Fibroblast of lung (primary cell): Measurements from ENCODE around the gene TSNAX. TPM values are rescaled to one million over a fixed set of nuclear protein-coding genes. Genes with fewer than 3 reads are reported as not detected.
A peak's percentile ranks its signal among the peaks of the same experiment; 100 is the strongest.

ENCODE experiments used
- DNase-seq, 2 donors: peaks; one replicate each; pipeline versions ENCODE4 v3.0.0 to v3.0.0-alpha.2; 2010; ENCODE audit warnings: low read depth in 2 of 2
- H2AFZ ChIP-seq: 2 replicates; pipeline ENCODE4 v1.5.1; 2012; ENCODE audit warnings: low read length, control low read depth, inconsistent platforms
- H3K27ac ChIP-seq: 2 replicates; pipeline ENCODE4 v1.5.1; 2011; ENCODE audit warnings: low read length, control low read depth; ENCODE audit not compliant: insufficient read depth
- H3K27me3 ChIP-seq: 2 replicates; pipeline ENCODE4 v1.5.1; 2011; ENCODE audit warnings: mild to moderate bottlenecking, low read length; ENCODE audit not compliant: control insufficient read depth, insufficient read depth
- H3K36me3 ChIP-seq: 2 replicates; pipeline ENCODE4 v1.5.1; 2011; ENCODE audit warnings: low read length; ENCODE audit not compliant: control insufficient read depth, insufficient read depth
- H3K4me1 ChIP-seq: 2 replicates; pipeline ENCODE4 v1.5.1; 2011; ENCODE audit warnings: low read length; ENCODE audit not compliant: control insufficient read depth, insufficient read depth; ENCODE audit errors: extremely low read depth
- H3K4me2 ChIP-seq: 2 replicates; pipeline ENCODE4 v1.5.1; 2011; ENCODE audit warnings: low read length, control low read depth; ENCODE audit not compliant: insufficient read depth; ENCODE audit errors: extremely low read depth
- H3K4me3 ChIP-seq, 4 experiments: fragments of 200-600 bp in 1 of 4; sonication (generic) in 1 of 4; replicated peaks in 1 of 4; 2 replicates each; pipeline ENCODE4 v1.5.1; 2011 to 2016; ENCODE audit warnings: low read length in 4 of 4, low read depth in 3 of 4, mild to moderate bottlenecking in 3 of 4, control low read depth in 2 of 4, inconsistent platforms in 1 of 4, mixed read lengths in 1 of 4; ENCODE audit not compliant: insufficient read depth in 1 of 4; ENCODE audit errors: control extremely low read depth in 1 of 4
- H3K79me2 ChIP-seq: 2 replicates; pipeline ENCODE4 v1.5.1; 2012; ENCODE audit warnings: mild to moderate bottlenecking, low read length, inconsistent platforms; ENCODE audit not compliant: control insufficient read depth, insufficient read depth
- H3K9ac ChIP-seq: 2 replicates; pipeline ENCODE4 v1.5.1; 2011; ENCODE audit warnings: mild to moderate bottlenecking, low read length, control low read depth; ENCODE audit not compliant: insufficient read depth
- H3K9me3 ChIP-seq: 2 replicates; pipeline ENCODE4 v1.5.1; 2012; ENCODE audit warnings: low read depth, low read length; ENCODE audit not compliant: control insufficient read depth, insufficient read depth
- H4K20me1 ChIP-seq: 2 replicates; pipeline ENCODE4 v1.5.1; 2011; ENCODE audit warnings: low read length; ENCODE audit not compliant: control insufficient read depth, insufficient read depth; ENCODE audit errors: extremely low read depth
- EZH2 ChIP-seq: IDR thresholded peaks from 2 replicates; pipeline ENCODE4 v1.5.1; 2012; ENCODE audit warnings: low read length, control low read depth, mild to moderate bottlenecking; ENCODE audit errors: missing control alignments
- polyA plus RNA-seq, 2 donors: library from polyadenylated mRNA; depleted of rRNA in 1 of 2; stranded (reverse) in 1 of 2; unstranded in 1 of 2; fragments of >200 nt; gene quantifications; 2 replicates each; pipeline ENCODE4 v1.2.1, GENCODE V29; 2011 to 2012; ENCODE audit warnings: missing spikeins in 1 of 2
- total RNA-seq: library from RNA; depleted of rRNA; stranded (reverse); fragments of >200 nt; gene quantifications from 2 replicates; pipeline ENCODE4 v1.2.1, GENCODE V29; 2014
- TF ChIP-seq, protein P1 (sequence below), 2 donors: IDR thresholded peaks in 1 of 2; conservative IDR thresholded peaks in 1 of 2; 1 replicate in 1 of 2; 2 replicates in 1 of 2; pipeline ENCODE4 v1.5.1; 2011 to 2012; ENCODE audit warnings: low read length in 2 of 2, control low read depth in 1 of 2, inconsistent platforms in 1 of 2, low read depth in 1 of 2, mild to moderate bottlenecking in 1 of 2

TSNAX gene
- total and polyA plus RNA-seq, 2 donors (not counting 1 experiment from before 2014, with no cell fraction given), result 30.2 to 46.3 TPM

DNA sequence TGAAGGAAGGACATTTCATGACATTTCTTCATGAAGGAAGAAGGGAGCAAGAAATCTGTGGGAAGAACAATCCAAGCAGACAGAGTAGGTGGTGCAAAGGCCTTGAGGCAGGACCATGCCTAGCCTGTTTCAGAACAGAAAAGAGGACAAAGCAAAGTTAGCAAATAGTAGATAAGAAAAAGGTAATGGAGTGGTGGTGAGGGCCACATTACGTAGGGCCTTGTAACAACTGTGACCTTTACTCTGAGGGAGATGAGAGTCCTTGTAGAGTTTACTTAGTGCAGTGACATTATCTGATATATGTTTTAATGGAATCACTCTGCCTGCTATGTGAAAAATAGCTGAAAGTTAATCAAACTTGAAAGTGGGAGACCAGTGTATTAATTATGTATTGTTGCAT lies 6.4 kb upstream of the TSNAX start:
- H3K36me3 ChIP-seq, result no peaks in the 10 kb centered on the region

GRCh38 chr1:231522931-231523642 lies 5.4 kb upstream of the TSNAX start:
- no peaks in the 10 kb centered on the region for H3K27me3 ChIP-seq
- no peak for TF ChIP-seq EZH2
- TF ChIP-seq, protein P1, sequence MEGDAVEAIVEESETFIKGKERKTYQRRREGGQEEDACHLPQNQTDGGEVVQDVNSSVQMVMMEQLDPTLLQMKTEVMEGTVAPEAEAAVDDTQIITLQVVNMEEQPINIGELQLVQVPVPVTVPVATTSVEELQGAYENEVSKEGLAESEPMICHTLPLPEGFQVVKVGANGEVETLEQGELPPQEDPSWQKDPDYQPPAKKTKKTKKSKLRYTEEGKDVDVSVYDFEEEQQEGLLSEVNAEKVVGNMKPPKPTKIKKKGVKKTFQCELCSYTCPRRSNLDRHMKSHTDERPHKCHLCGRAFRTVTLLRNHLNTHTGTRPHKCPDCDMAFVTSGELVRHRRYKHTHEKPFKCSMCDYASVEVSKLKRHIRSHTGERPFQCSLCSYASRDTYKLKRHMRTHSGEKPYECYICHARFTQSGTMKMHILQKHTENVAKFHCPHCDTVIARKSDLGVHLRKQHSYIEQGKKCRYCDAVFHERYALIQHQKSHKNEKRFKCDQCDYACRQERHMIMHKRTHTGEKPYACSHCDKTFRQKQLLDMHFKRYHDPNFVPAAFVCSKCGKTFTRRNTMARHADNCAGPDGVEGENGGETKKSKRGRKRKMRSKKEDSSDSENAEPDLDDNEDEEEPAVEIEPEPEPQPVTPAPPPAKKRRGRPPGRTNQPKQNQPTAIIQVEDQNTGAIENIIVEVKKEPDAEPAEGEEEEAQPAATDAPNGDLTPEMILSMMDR (conservative IDR thresholded peaks at IDR 0.05 in 1 of 2, IDR thresholded peaks at IDR 0.05 in 1 of 2; ENCODE audit: low read depth in 1 of 2, low read length in 2 of 2), result no peak
- H3K9ac ChIP-seq, result no peak overlapping the region
- no peaks in the 10 kb centered on the region for H3K9me3 ChIP-seq
- no peaks in the 10 kb centered on the region for H3K79me2 ChIP-seq
- DNase-seq, result no peak
- peaks cover 3% of the 10 kb centered on the region for H3K4me1 ChIP-seq
- H3K4me2 ChIP-seq, result no peak overlapping the region
- H3K4me3 ChIP-seq, result no peak overlapping the region
- no peak overlapping the region for H3K27ac ChIP-seq
- H4K20me1 ChIP-seq, result no peaks in the 10 kb centered on the region
- no peaks in the 10 kb centered on the region for H3K36me3 ChIP-seq
- H2AFZ ChIP-seq, result no peak overlapping the region

More for the DNA sequence above, 6.4 kb upstream of the TSNAX start:
- H3K79me2 ChIP-seq, result no peaks in the 10 kb centered on the region
- H4K20me1 ChIP-seq, result no peaks in the 10 kb centered on the region
- no peak overlapping the region for H3K27ac ChIP-seq
- H3K9ac ChIP-seq, result no peak overlapping the region
- H3K4me2 ChIP-seq, result no peak overlapping the region
- no peak overlapping the region for H2AFZ ChIP-seq
- TF ChIP-seq, protein P1 (conservative IDR thresholded peaks at IDR 0.05 in 1 of 2, IDR thresholded peaks at IDR 0.05 in 1 of 2; ENCODE audit: low read depth in 1 of 2, low read length in 2 of 2), result no peak
- TF ChIP-seq EZH2, result no peak
- H3K27me3 ChIP-seq, result no peaks in the 10 kb centered on the region
- DNase-seq, result no peak
- no peaks in the 10 kb centered on the region for H3K9me3 ChIP-seq
- no peak overlapping the region for H3K4me3 ChIP-seq
- H3K4me1 ChIP-seq, result no peaks in the 10 kb centered on the region

- DNase-seq, result peak in 1 of 2 donors; percentile 8
- H3K27ac ChIP-seq, result no peak overlapping the region
- peaks cover 3% of the 10 kb centered on the region for H3K4me1 ChIP-seq
- no peak overlapping the region for H2AFZ ChIP-seq
- H3K79me2 ChIP-seq, result peaks cover 2% of the 10 kb centered on the region
- H4K20me1 ChIP-seq, result no peaks in the 10 kb centered on the region
- no peak overlapping the region for H3K9ac ChIP-seq
- H3K4me2 ChIP-seq, result no peak overlapping the region
- no peaks in the 10 kb centered on the region for H3K9me3 ChIP-seq
- no peaks in the 10 kb centered on the region for H3K36me3 ChIP-seq
- no peaks in the 10 kb centered on the region for H3K27me3 ChIP-seq
- TF ChIP-seq, protein P1 (conservative IDR thresholded peaks at IDR 0.05 in 1 of 2, IDR thresholded peaks at IDR 0.05 in 1 of 2; ENCODE audit: low read depth in 1 of 2, low read length in 2 of 2), result no peak
- no peak for TF ChIP-seq EZH2
- no peak overlapping the region for H3K4me3 ChIP-seq
These were observed 4.7 kb upstream of the TSNAX start for GRCh38 chr1:231523816-231524215.
